Parathyroid adenoma (tissue), 2 donors: Measurements from ENCODE around the gene PSME4.

Experiments used
- H2AFZ ChIP-seq: fragments of 300-600 bp; sonication (generic); one replicate; pipeline ENCODE4 v1.7.0; 2017; ENCODE audit warnings: antibody characterized with exemption, mild to moderate bottlenecking
- H3K27ac ChIP-seq: fragments of 300-600 bp; sonication (generic); one replicate; pipeline ENCODE4 v1.7.0; 2017
- H3K27me3 ChIP-seq: fragments of 300-600 bp; sonication (generic); one replicate; pipeline ENCODE4 v1.7.0; 2017; ENCODE audit warnings: low read length; ENCODE audit not compliant: control insufficient read depth, insufficient read depth
- H3K36me3 ChIP-seq: fragments of 300-600 bp; sonication (generic); one replicate; pipeline ENCODE4 v1.7.0; 2017; ENCODE audit warnings: low read length; ENCODE audit not compliant: control insufficient read depth, insufficient read depth
- H3K4me1 ChIP-seq: fragments of 300-600 bp; sonication (generic); one replicate; pipeline ENCODE4 v1.7.0; 2017; ENCODE audit warnings: control low read depth
- H3K4me2 ChIP-seq: fragments of 300-600 bp; sonication (generic); one replicate; pipeline ENCODE4 v1.7.0; 2017; ENCODE audit warnings: low read length
- H3K4me3 ChIP-seq: fragments of 300-600 bp; sonication (generic); one replicate; pipeline ENCODE4 v1.7.0; 2017; ENCODE audit warnings: low read depth, low read length
- H3K79me2 ChIP-seq: fragments of 300-600 bp; sonication (generic); one replicate; pipeline ENCODE4 v1.7.0; 2017; ENCODE audit warnings: control low read depth
- H3K9ac ChIP-seq: fragments of 300-600 bp; sonication (generic); one replicate; pipeline ENCODE4 v1.7.0; 2017; ENCODE audit warnings: mild to moderate bottlenecking
- H3K9me3 ChIP-seq: fragments of 300-600 bp; sonication (generic); one replicate; pipeline ENCODE4 v1.7.0; 2017; ENCODE audit warnings: low read length; ENCODE audit not compliant: control insufficient read depth
- CTCF ChIP-seq: fragments of 300-600 bp; sonication (generic); IDR thresholded peaks from one replicate; pipeline ENCODE4 v1.7.0; 2017; ENCODE audit warnings: antibody characterized with exemption, mild to moderate bottlenecking
- donor health status: primary hyperparathyroidism.

PSME4 gene

DNA sequence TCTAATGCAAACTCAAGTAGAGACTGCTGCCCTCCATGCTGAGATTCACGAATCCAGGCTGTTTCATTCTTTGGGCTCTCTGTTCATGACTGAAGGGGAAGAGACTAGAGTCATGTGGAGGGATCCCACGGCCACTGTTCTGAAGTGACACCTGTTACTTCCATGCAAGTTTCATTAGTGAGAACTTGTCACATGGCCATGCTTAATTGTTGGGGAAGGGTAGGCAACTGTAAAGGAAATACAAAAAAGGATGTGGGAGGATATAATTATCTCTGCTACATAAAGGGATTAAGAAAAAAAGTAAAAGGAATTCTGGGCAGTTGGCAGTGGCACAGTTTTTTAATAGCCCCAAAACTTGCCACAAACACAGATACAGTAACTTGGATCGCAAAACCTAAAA is 28.0 kb upstream of the PSME4 start:
- H3K9ac ChIP-seq: no peak overlapping the region
- peaks cover 3% of the 10 kb centered on the region for H3K4me1 ChIP-seq
- no peak overlapping the region for H3K27ac ChIP-seq
- H3K27me3 ChIP-seq: no peaks in the 10 kb centered on the region
- H3K36me3 ChIP-seq: no peaks in the 10 kb centered on the region
- peaks cover 9% of the 10 kb centered on the region for H3K79me2 ChIP-seq
- no peak for TF ChIP-seq CTCF
- H3K4me3 ChIP-seq: no peak overlapping the region
- H3K4me2 ChIP-seq: no peak overlapping the region
- H3K9me3 ChIP-seq: no peaks in the 10 kb centered on the region
- H2AFZ ChIP-seq: no peak overlapping the region

- no peak overlapping the region for H3K4me3 ChIP-seq
- H3K36me3 ChIP-seq: no peaks in the 10 kb centered on the region
- peaks cover 10% of the 10 kb centered on the region for H3K79me2 ChIP-seq
- H3K27ac ChIP-seq: no peak overlapping the region
- TF ChIP-seq CTCF: no peak
- no peaks in the 10 kb centered on the region for H3K9me3 ChIP-seq
- no peak overlapping the region for H3K9ac ChIP-seq
- H2AFZ ChIP-seq: no peak overlapping the region
- no peak overlapping the region for H3K4me2 ChIP-seq
- no peaks in the 10 kb centered on the region for H3K27me3 ChIP-seq
- peaks cover 3% of the 10 kb centered on the region for H3K4me1 ChIP-seq
Measured at GRCh38 chr2:53994818-53995808, 24.3 kb upstream of the PSME4 start.

DNA sequence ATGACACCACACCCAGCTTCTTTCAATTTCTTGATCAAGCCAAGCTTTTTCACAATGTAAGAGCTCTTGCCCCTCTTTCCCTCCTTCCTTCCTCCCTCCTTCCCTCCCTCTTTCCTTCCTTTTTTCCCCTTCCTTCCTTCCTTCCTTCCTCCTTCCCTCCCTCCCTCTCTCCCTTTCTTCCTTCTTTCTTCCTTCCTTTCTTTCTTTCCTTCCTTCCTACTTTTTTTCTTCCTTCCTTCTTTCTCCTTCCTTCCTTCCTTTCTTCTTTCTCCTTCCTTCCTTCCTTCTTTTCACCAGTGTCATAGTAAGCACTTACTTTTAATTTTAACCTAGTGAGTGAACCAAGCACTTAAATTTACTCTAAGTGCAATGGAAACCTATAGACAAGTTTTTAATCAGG is 21.2 kb upstream of the PSME4 start:
- no peak overlapping the region for H3K9ac ChIP-seq
- no peaks in the 10 kb centered on the region for H3K36me3 ChIP-seq
- no peak for TF ChIP-seq CTCF
- no peak overlapping the region for H3K27ac ChIP-seq
- H3K79me2 ChIP-seq: peaks cover 10% of the 10 kb centered on the region
- no peaks in the 10 kb centered on the region for H3K9me3 ChIP-seq
- H2AFZ ChIP-seq: no peak overlapping the region
- H3K27me3 ChIP-seq: no peaks in the 10 kb centered on the region
- no peak overlapping the region for H3K4me3 ChIP-seq
- H3K4me1 ChIP-seq: peaks cover 6% of the 10 kb centered on the region
- H3K4me2 ChIP-seq: no peak overlapping the region

DNA sequence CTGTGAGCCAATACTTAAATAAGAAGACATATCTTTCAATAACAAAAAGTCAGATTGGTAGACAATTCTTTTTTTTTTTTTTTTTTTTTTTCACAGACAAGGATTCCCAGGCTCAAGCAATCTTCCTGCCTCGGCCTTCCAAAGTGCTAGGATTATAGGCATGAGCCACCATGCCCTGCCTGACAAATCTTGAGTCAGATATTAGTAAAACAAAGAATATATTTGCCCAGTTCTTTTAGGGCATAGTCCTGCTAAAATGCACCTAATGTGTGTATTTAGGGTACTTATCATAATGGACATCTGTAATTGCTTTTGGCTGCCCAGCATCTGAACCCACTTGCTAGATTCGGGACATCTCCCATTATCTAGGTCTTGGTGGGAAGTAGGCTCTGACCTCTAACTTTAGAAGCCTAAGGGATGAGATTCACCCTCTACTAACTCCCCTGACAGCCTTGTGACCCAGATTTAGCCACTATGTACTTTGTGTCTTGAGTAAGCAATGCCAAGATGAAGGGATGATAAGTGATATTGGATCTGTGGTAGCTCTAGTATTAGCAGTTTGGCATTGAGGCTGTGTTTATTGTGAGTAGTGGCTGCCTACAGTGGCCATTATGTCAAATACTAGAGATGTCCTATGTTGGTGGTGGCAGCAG is 18.5 kb upstream of the PSME4 start:
- Histone ChIP-seq H3K9ac (no peak overlapping the region), H3K4me1 (peaks cover 10% of the 10 kb centered on the region), H3K9me3 (no peaks in the 10 kb centered on the region), H3K79me2 (peaks cover 6% of the 10 kb centered on the region), H2AFZ (no peak overlapping the region), H3K4me3 (no peak overlapping the region), H3K27ac (no peak overlapping the region), H3K36me3 (no peaks in the 10 kb centered on the region), H3K4me2 (peak overlapping the region; percentile 2), H3K27me3 (no peaks in the 10 kb centered on the region)
- no peak for TF ChIP-seq CTCF
